Upper lobe of left lung (tissue), 6 donors: Measurements from ENCODE around the gene GNMT. TPM values are rescaled to one million over a fixed set of nuclear protein-coding genes. Genes with fewer than 3 reads are reported as not detected.

Experiments used
- ATAC-seq, 2 donors: fragments of 200-7000 bp; cut with Tn5 transposase; one replicate each; pipeline ENCODE4 v1.9.1; 2022; ENCODE audit warnings: mild to moderate bottlenecking in 2 of 2, moderate library complexity in 2 of 2; ENCODE audit not compliant: low FRiP score in 2 of 2
- DNase-seq, 2 donors: peaks; one replicate each; pipeline ENCODE4 v3.0.0-alpha.2; 2019 to 2020
- H3K27ac ChIP-seq, 4 donors: fragments of 200-600 bp; sonication (generic); one replicate each; pipeline ENCODE4 v1.5.1; 2016 to 2019
- H3K27me3 ChIP-seq, 4 donors: fragments of 200-600 bp; sonication (generic); one replicate each; pipeline ENCODE4 v1.5.1; 2017 to 2019
- H3K36me3 ChIP-seq, 4 donors: fragments of 200-600 bp; sonication (generic); one replicate each; pipeline ENCODE4 v1.5.1; 2016 to 2019
- H3K4me1 ChIP-seq, 4 donors: fragments of 200-600 bp; sonication (generic); one replicate each; pipeline ENCODE4 v1.5.1; 2018 to 2019
- H3K4me3 ChIP-seq, 4 donors: fragments of 200-600 bp; sonication (generic); one replicate each; pipeline ENCODE4 v1.5.1; 2017 to 2019; ENCODE audit warnings: mild to moderate bottlenecking in 2 of 4, moderate library complexity in 1 of 4
- H3K9me3 ChIP-seq, 4 donors: fragments of 200-600 bp; sonication (generic); one replicate each; pipeline ENCODE4 v1.5.1; 2018 to 2019
- CTCF ChIP-seq, 6 experiments: fragments of 450-650 bp in 4 of 6; fragments of 200-600 bp in 2 of 6; sonication (generic) in 2 of 6; IDR thresholded peaks; one replicate each; pipeline ENCODE4 v1.5.1; 2016 to 2019; ENCODE audit warnings: antibody characterized with exemption in 6 of 6
- EP300 ChIP-seq, 4 donors: sonication (generic); formaldehyde crosslinking; IDR thresholded peaks; one replicate each; pipeline ENCODE4 v1.5.1; 2017; ENCODE audit warnings: antibody characterized with exemption in 4 of 4, control low read depth in 2 of 4
- POLR2A ChIP-seq, 4 donors: fragments of 450-650 bp; IDR thresholded peaks; one replicate each; pipeline ENCODE4 v1.5.1; 2016 to 2017; ENCODE audit warnings: antibody characterized with exemption in 4 of 4, mild to moderate bottlenecking in 2 of 4
- POLR2AphosphoS5 ChIP-seq, 2 donors: sonication (generic); formaldehyde crosslinking; IDR thresholded peaks; one replicate each; pipeline ENCODE4 v1.5.1; 2017; ENCODE audit warnings: antibody characterized with exemption in 2 of 2
- WGBS, 2 donors: methylation state at CpG; one replicate each; pipeline ENCODE4 v1.1.5; 2017 to 2018; 5-methylcytosine and 5-hydroxymethylcytosine counted together
- total RNA-seq, 6 donors: library from RNA; depleted of rRNA in 4 of 6; stranded (reverse); fragments of >200 nt in 4 of 6; gene quantifications; one replicate each; pipeline versions ENCODE4 v1.1.0 to v1.2.1, GENCODE V29; 2016 to 2021
- donor health status: DM: no; HTN: no; CAD: no; lungs with moderate emphysema.
- donor health status: DM: no; HTN: yes; CAD: no; lungs with severe emphysema.

The GNMT gene
- total RNA-seq, 6 donors from 2014 or later, result 1.9 to 10.5 (median 8.5) TPM; not detected in 1

GRCh38 chr6:42969431-42969830 lies 8.9 kb downstream of the GNMT start:
- no peak overlapping the region for H3K27ac ChIP-seq
- no peaks in the 10 kb centered on the region for H3K9me3 ChIP-seq
- H3K4me1 ChIP-seq, result no peaks in the 10 kb centered on the region
- no peaks in the 10 kb centered on the region for H3K27me3 ChIP-seq
- TF ChIP-seq POLR2A (IDR thresholded peaks at IDR 0.05) (no peak), POLR2AphosphoS5 (IDR thresholded peaks at IDR 0.05) (no peak), CTCF (IDR thresholded peaks at IDR 0.05) (no peak), EP300 (IDR thresholded peaks at IDR 0.05) (no peak)
- ATAC-seq, result no peak
- peaks cover 3 to 48% (median 20%) of the 10 kb centered on the region in 4 donors for H3K36me3 ChIP-seq
- H3K4me3 ChIP-seq, result no peak overlapping the region
- DNase-seq, result no peak
- WGBS, 2 donors, result 97 to 100% methylated on average over 1 to 2 of the region's 2 CpGs

- Histone ChIP-seq H3K36me3 (peaks cover 3 to 43% (median 15%) of the 10 kb centered on the region in 4 donors), H3K27me3 (no peaks in the 10 kb centered on the region), H3K27ac (no peak overlapping the region), H3K9me3 (no peaks in the 10 kb centered on the region), H3K4me1 (no peaks in the 10 kb centered on the region), H3K4me3 (no peak overlapping the region)
- TF ChIP-seq EP300 (IDR thresholded peaks at IDR 0.05) (no peak), POLR2A (IDR thresholded peaks at IDR 0.05) (no peak), POLR2AphosphoS5 (IDR thresholded peaks at IDR 0.05) (no peak), CTCF (IDR thresholded peaks at IDR 0.05) (no peak)
- 78 to 94% methylated on average over 4 of the region's 4 CpGs for WGBS, 2 donors
- no peak for ATAC-seq
- no peak for DNase-seq
Observed at GRCh38 chr6:42969934-42970333, 9.4 kb downstream of the GNMT start.

GRCh38 chr6:42970871-42971612 lies 10.5 kb downstream of the GNMT start:
- peaks cover 2 to 32% (median 11%) of the 10 kb centered on the region in 4 donors for H3K36me3 ChIP-seq
- no peak for ATAC-seq
- H3K9me3 ChIP-seq, result no peaks in the 10 kb centered on the region
- 79 to 84% methylated on average over 4 of the region's 4 CpGs for WGBS, 2 donors
- H3K4me3 ChIP-seq, result no peak overlapping the region
- no peak overlapping the region for H3K27ac ChIP-seq
- no peaks in the 10 kb centered on the region for H3K27me3 ChIP-seq
- H3K4me1 ChIP-seq, result peaks cover 0 to 4% (median 0%) of the 10 kb centered on the region in 4 donors
- no peak for DNase-seq
- no peak for TF ChIP-seq EP300 (IDR thresholded peaks at IDR 0.05)

- Histone ChIP-seq H3K27me3 (no peaks in the 10 kb centered on the region), H3K4me1 (peaks cover 0 to 12% (median 4%) of the 10 kb centered on the region in 4 donors), H3K36me3 (peaks cover 0 to 25% (median 10%) of the 10 kb centered on the region in 4 donors), H3K4me3 (no peak overlapping the region), H3K27ac (no peak overlapping the region), H3K9me3 (no peaks in the 10 kb centered on the region)
- no peak for DNase-seq
- no peak for TF ChIP-seq EP300 (IDR thresholded peaks at IDR 0.05)
- TF ChIP-seq POLR2A (IDR thresholded peaks at IDR 0.05), result no peak
- no peak for TF ChIP-seq POLR2AphosphoS5 (IDR thresholded peaks at IDR 0.05)
- TF ChIP-seq CTCF (IDR thresholded peaks at IDR 0.05), result no peak
- WGBS, 2 donors, result 79% methylated on average over 3 of the region's 3 CpGs
- no peak for ATAC-seq
Observed at GRCh38 chr6:42971746-42972327, 11.3 kb downstream of the GNMT start.

GRCh38 chr6:42973926-42974325 lies 13.4 kb downstream of the GNMT start:
- H3K9me3 ChIP-seq, result no peaks in the 10 kb centered on the region
- H3K4me3 ChIP-seq, result no peak overlapping the region
- H3K4me1 ChIP-seq, result peaks cover 12 to 26% (median 17%) of the 10 kb centered on the region in 4 donors
- no peaks in the 10 kb centered on the region for H3K27me3 ChIP-seq
- peak in 1 of 2 donors; percentile 27 for ATAC-seq
- 70 to 94% methylated on average over 3 of the region's 3 CpGs for WGBS, 2 donors
- TF ChIP-seq POLR2AphosphoS5 (IDR thresholded peaks at IDR 0.05) (peak in 1 of 2 donors; percentile 18), POLR2A (IDR thresholded peaks at IDR 0.05) (no peak)
- H3K27ac ChIP-seq, result no peak overlapping the region
- DNase-seq, result no peak
- peaks cover 0 to 8% (median 3%) of the 10 kb centered on the region in 4 donors for H3K36me3 ChIP-seq
